ENCODE data around the gene ASPG.

Gene ASPG

GRCh38 chr14:104157016-104157928, 71.8 kb downstream of the ASPG start:
- no peak for DNase-seq (ENCODE audit: low read depth in 2 of 2)
- no peak for TF ChIP-seq CTCF (IDR thresholded peaks at IDR 0.05; ENCODE audit: low read depth, low read length)
- H3K4me3 ChIP-seq (replicated peaks in 1 of 2; ENCODE audit: low read depth in 2 of 2, low read length in 2 of 2): no peak overlapping the region

- no peak for DNase-seq (ENCODE audit: low read depth in 2 of 2)
- TF ChIP-seq CTCF (IDR thresholded peaks at IDR 0.05; ENCODE audit: low read depth, low read length): no peak
- H3K4me3 ChIP-seq (replicated peaks in 1 of 2; ENCODE audit: low read depth in 2 of 2, low read length in 2 of 2): no peak overlapping the region
Measured at GRCh38 chr14:104158827-104159798, 73.6 kb downstream of the ASPG start.

GRCh38 chr14:104159990-104160389, 74.5 kb downstream of the ASPG start:
- DNase-seq (ENCODE audit: low read depth in 2 of 2): no peak
- H3K4me3 ChIP-seq (replicated peaks in 1 of 2; ENCODE audit: low read depth in 2 of 2, low read length in 2 of 2): no peak overlapping the region
- no peak for TF ChIP-seq CTCF (IDR thresholded peaks at IDR 0.05; ENCODE audit: low read depth, low read length)

GRCh38 chr14:104161602-104162367, 76.3 kb downstream of the ASPG start:
- DNase-seq (ENCODE audit: low read depth in 2 of 2): no peak
- no peak overlapping the region for H3K4me3 ChIP-seq (replicated peaks in 1 of 2; ENCODE audit: low read depth in 2 of 2, low read length in 2 of 2)
- TF ChIP-seq CTCF (IDR thresholded peaks at IDR 0.05; ENCODE audit: low read depth, low read length): no peak

GRCh38 chr14:104162495-104162894, 77.0 kb downstream of the ASPG start:
- no peak for TF ChIP-seq CTCF (IDR thresholded peaks at IDR 0.05; ENCODE audit: low read depth, low read length)
- no peak overlapping the region for H3K4me3 ChIP-seq (replicated peaks in 1 of 2; ENCODE audit: low read depth in 2 of 2, low read length in 2 of 2)
- no peak for DNase-seq (ENCODE audit: low read depth in 2 of 2)

- DNase-seq (ENCODE audit: low read depth in 2 of 2): no peak
- no peak overlapping the region for H3K4me3 ChIP-seq (replicated peaks in 1 of 2; ENCODE audit: low read depth in 2 of 2, low read length in 2 of 2)
- no peak for TF ChIP-seq CTCF (IDR thresholded peaks at IDR 0.05; ENCODE audit: low read depth, low read length)
Measured at GRCh38 chr14:104163541-104163940, 78.0 kb downstream of the ASPG start.

Data from cardiac fibroblast (primary cell).